ENCODE results near the gene NPHP4.

- TF ChIP-seq CTCF (IDR thresholded peaks at IDR 0.05) = peak; percentile 63
- TF ChIP-seq ZBTB33 (IDR thresholded peaks at IDR 0.05; ENCODE audit: borderline replicate concordance, low read depth) = no peak
- no peak for TF ChIP-seq REST (IDR thresholded peaks at IDR 0.05; ENCODE audit: low read depth, low read length)
- TF ChIP-seq RXRA (IDR thresholded peaks at IDR 0.05; ENCODE audit: borderline replicate concordance, low read depth) = no peak
Observed at GRCh38 chr1:6033986-6034749, 41.9 kb upstream of the NPHP4 start.
